ENCODE measurements around the gene PDLIM4. TPM values are rescaled to one million over a fixed set of nuclear protein-coding genes. Genes with fewer than 3 reads are reported as not detected.

Gene PDLIM4
- total and polyA plus RNA-seq, 8 donors = 0.83 to 10.7 (median 2.7) TPM

DNA sequence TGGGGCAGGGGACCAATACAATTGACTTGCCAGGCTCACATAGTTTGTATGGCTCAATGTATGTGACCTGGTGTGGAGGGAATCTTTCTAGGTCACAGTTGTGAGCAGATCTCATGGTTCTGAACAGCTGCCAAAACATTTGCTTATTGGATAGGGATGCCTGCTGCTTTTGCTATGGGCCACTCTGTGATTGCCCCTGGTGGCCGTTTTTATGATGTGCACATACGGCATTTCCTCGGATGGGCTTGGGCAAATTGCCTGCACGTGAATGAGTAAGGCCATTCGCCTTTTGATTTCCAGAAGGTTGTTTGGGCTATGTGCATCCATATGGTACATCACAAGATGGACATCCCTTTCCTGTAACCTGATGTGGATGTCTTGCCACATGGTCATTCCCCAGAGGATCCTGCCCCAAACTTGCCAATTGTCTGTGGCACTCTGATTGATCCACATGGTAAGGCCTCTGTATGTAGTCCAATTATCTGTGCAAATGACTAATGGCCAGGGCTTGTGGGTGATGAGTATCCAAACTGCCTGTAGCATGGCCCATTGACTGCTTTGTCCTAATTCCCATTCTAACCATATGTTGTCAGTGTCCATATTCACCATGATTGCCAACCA, 26.0 kb downstream of the PDLIM4 start:
- 14 to 15% methylated on average over 5 of the region's 5 CpGs for WGBS, 2 donors
- Histone ChIP-seq H3K4me1 (no peaks in the 10 kb centered on the region), H3K27me3 (no peaks in the 10 kb centered on the region), H3K36me3 (no peaks in the 10 kb centered on the region), H3K27ac (no peak overlapping the region), H3K4me3 (no peak overlapping the region), H3K9me3 (no peaks in the 10 kb centered on the region)
- ATAC-seq = peak; percentile 69 to 92 (median 76)
- no peak for FAIRE-seq
- TF ChIP-seq, protein P1, sequence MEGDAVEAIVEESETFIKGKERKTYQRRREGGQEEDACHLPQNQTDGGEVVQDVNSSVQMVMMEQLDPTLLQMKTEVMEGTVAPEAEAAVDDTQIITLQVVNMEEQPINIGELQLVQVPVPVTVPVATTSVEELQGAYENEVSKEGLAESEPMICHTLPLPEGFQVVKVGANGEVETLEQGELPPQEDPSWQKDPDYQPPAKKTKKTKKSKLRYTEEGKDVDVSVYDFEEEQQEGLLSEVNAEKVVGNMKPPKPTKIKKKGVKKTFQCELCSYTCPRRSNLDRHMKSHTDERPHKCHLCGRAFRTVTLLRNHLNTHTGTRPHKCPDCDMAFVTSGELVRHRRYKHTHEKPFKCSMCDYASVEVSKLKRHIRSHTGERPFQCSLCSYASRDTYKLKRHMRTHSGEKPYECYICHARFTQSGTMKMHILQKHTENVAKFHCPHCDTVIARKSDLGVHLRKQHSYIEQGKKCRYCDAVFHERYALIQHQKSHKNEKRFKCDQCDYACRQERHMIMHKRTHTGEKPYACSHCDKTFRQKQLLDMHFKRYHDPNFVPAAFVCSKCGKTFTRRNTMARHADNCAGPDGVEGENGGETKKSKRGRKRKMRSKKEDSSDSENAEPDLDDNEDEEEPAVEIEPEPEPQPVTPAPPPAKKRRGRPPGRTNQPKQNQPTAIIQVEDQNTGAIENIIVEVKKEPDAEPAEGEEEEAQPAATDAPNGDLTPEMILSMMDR (IDR thresholded peaks at IDR 0.05) = peak; percentile 13 to 60 (median 32)
- DNase-seq = peak in 1 of 6 donors; percentile 65
- intact Hi-C loops (cut with DNase I) = loop anchor here in 1 of 3 donors (10.0 kb wide), 1 partner anchor 49 kb away; no protein-coding TSS in a partner anchor

DNA sequence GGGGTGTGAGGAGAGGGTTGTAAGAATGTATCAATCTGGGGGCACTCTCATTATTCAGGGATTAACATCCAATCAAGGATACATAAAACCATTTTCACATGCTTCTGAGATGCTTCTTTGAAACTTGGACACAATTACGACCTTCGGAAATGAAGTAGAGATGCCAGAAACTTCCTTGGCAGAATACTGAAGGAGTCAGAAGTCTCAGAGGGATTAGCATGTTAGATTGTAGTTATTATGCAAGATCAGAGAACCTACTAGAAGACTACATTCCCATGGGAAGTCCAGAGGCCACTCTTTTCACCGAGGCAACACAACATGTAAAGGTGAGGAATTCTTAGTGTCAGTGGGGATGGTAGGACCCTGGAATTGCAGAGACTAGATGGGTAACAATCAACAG, 31.6 kb downstream of the PDLIM4 start:
- Histone ChIP-seq H3K4me3 (no peak overlapping the region), H3K27me3 (no peaks in the 10 kb centered on the region), H3K36me3 (no peaks in the 10 kb centered on the region), H3K27ac (no peak overlapping the region), H3K4me1 (peaks cover 0 to 9% (median 4%) of the 10 kb centered on the region in 3 donors), H3K9me3 (no peaks in the 10 kb centered on the region)
- intact Hi-C loops (cut with DNase I) = loop anchor here in 1 of 3 donors (10.0 kb wide), 1 partner anchor 54 kb away; no protein-coding TSS in a partner anchor
- WGBS, 2 donors = 80 to 82% methylated on average over 3 of the region's 3 CpGs
- ATAC-seq = no peak
- no peak for DNase-seq
- TF ChIP-seq, protein P1 (IDR thresholded peaks at IDR 0.05) = no peak
- FAIRE-seq = no peak

DNA sequence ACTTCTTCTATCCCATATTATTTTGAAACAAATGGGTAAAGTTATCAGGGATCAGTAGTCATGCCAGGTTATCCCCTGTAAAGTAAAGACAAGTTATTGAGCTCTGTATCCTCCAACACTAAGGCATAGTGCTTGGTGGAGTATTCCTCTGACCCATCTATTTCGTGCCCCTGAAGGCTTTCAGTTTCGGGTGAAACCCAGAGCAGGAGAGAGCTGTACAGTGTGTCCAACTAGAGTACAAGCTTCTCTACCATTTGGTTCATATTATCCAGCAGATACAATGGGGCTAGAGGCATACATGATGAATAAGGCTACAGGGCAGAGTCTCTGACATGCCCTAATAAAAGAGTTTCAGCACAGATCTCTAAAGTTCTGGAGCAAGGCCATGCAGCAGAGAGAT, 33.5 kb downstream of the PDLIM4 start:
- H3K9me3 ChIP-seq = no peaks in the 10 kb centered on the region
- H3K4me3 ChIP-seq = no peak overlapping the region
- H3K27me3 ChIP-seq = no peaks in the 10 kb centered on the region
- H3K36me3 ChIP-seq = no peaks in the 10 kb centered on the region
- H3K4me1 ChIP-seq = peaks cover 4 to 9% (median 6%) of the 10 kb centered on the region in 3 donors
- no peak overlapping the region for H3K27ac ChIP-seq
- FAIRE-seq = no peak
- no peak for ATAC-seq
- TF ChIP-seq, protein P1 (IDR thresholded peaks at IDR 0.05) = no peak
- no peak for DNase-seq
- WGBS, 2 donors = 79 to 95% methylated on average over 2 of the region's 2 CpGs
- intact Hi-C loops (cut with DNase I) = no loop called here

DNA sequence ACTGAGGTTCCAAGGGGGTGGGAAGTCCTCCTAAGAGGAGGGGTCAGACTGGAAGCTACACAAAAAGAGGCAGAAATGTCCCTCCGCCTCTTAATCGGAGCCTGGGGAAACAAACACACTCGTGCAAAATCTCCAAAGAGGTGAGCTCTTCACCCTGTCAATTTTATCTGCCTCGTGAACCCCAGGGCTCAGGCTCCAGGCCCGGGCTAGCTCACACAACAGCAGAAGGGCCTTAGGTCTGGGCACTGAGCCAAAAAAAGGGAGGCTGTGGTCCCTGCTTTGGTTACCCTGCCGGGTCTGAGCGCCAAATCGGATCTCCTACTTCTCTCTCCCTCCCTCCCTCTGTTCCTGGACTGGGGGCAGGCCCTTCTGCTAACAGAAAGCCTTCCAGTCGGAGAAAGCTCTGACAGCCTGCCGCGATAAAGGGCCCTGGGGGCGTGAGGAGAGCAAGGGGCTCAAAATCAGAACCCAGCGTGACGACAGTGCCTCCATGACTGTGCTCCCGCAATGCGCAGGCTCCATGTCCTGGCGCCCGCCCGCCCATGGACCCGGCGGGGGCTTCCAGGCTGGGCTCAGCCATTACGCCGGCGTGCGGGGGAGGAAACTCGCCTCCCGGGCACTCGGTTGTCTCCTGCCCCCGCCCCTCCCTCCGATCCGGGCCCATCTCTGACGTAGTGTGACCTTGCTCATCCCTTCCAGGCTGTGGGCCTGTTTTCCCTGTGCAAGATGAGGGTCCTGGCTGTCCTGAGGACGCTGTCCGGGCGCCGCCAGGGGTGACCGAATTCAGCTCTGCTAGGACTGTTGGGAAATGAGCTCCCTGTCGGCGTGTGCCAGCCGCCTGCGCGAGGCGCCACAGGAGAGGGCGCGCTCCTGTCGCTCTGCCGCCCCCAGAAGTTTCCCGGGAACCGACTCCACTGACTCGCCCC, 35.8 kb downstream of the PDLIM4 start:
- peak; percentile 64 to 85 (median 78) for DNase-seq
- TF ChIP-seq, protein P1 (IDR thresholded peaks at IDR 0.05) = no peak
- Histone ChIP-seq H3K27ac (peak overlapping the region; percentile 81 to 90 (median 84)), H3K4me1 (peaks cover 4 to 9% (median 6%) of the 10 kb centered on the region in 3 donors), H3K36me3 (no peaks in the 10 kb centered on the region), H3K9me3 (no peaks in the 10 kb centered on the region), H3K27me3 (no peaks in the 10 kb centered on the region), H3K4me3 (peak overlapping the region; percentile 50 to 67 (median 50))
- WGBS, 2 donors = 1 to 2% methylated on average over 47 to 50 of the region's 50 CpGs
- intact Hi-C loops (cut with DNase I) = no loop called here
- no peak for FAIRE-seq
- peak; percentile 72 to 78 (median 74) for ATAC-seq

Data from pancreas (tissue), 10 donors.